NB4 (cell line): ENCODE measurements around the gene FMNL3.

Source experiments
- MYC ChIP-seq: IDR thresholded peaks from 2 replicates; pipeline ENCODE4 v1.6.1; 2011; ENCODE audit warnings: low read depth, low read length
- TF ChIP-seq, protein P1 (sequence below): IDR thresholded peaks from one replicate; pipeline ENCODE4 v1.5.1; 2012; ENCODE audit warnings: low read depth, low read length

DNA sequence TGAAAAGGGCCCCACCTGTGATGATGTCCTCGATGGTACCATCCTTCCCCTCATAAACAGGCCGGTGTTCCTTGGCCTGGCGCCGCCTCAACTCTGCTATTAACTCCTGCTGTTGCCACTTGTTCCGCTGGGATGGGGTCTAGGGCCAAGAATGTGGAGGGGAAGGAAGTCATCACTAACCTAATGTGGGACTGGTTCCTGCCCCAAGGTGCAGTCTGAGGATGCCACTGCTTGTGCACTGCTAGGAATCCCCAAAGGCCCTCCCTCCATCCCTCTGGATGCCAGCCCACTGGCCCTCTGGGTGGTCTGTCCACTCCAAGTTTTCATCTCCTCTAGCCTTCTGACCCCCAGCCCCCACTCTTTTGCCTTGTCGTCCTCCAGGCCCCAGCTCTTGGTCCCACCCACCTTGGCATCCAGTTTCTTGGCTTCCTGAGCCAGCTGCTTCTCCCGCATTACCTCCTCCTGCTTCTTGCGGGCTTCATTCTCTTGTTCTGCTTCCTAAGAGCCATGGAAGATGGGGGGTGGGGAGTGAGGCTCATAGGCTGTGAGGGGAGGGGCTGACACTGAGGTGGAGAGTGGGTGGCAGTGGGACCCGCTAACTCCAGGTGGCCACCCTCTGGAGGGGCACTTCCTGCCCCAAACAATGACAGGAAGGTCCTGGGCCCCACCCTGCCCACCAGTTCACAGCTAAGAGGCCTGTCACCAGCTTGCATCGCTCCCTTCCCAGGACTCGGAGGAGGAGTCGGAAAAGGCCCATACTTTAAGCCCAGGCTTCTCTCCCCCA, 60.1 kb downstream of the FMNL3 start:
- no peak for TF ChIP-seq MYC
- TF ChIP-seq, protein P1, sequence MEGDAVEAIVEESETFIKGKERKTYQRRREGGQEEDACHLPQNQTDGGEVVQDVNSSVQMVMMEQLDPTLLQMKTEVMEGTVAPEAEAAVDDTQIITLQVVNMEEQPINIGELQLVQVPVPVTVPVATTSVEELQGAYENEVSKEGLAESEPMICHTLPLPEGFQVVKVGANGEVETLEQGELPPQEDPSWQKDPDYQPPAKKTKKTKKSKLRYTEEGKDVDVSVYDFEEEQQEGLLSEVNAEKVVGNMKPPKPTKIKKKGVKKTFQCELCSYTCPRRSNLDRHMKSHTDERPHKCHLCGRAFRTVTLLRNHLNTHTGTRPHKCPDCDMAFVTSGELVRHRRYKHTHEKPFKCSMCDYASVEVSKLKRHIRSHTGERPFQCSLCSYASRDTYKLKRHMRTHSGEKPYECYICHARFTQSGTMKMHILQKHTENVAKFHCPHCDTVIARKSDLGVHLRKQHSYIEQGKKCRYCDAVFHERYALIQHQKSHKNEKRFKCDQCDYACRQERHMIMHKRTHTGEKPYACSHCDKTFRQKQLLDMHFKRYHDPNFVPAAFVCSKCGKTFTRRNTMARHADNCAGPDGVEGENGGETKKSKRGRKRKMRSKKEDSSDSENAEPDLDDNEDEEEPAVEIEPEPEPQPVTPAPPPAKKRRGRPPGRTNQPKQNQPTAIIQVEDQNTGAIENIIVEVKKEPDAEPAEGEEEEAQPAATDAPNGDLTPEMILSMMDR = no peak
